ENCODE measurements around the gene ITIH3. TPM values are rescaled to one million over a fixed set of nuclear protein-coding genes. Genes with fewer than 3 reads are reported as not detected.

The ITIH3 gene
- total RNA-seq, 1 experiment from 2014 or later: not detected

GRCh38 chr3:52819936-52820335 is 25.3 kb downstream of the ITIH3 start:
- 0 out of 2 replicates have a peak, but pooled peaks cover 4% of the 10 kb centered on the region for H3K4me1 ChIP-seq (ENCODE audit: insufficient read depth, low read length)
- Mint-ChIP-seq H3K27me3 (ENCODE audit: low read depth) (no peaks in the 10 kb centered on the region), H3K9me3 (no peaks in the 10 kb centered on the region), H3K4me1 (peaks cover 12 to 14% of the 10 kb centered on the region in 2 experiments), H3K36me3 (ENCODE audit: insufficient read depth in 1 of 3, low read depth in 3 of 3) (no peaks in the 10 kb centered on the region; a peak in 1 of 7 replicates), H3K27ac (no peak overlapping the region; a peak in 1 of 7 replicates), H3K4me3 (no peak overlapping the region)
- no peak overlapping the region for H4K8ac ChIP-seq (replicated peaks; ENCODE audit: insufficient read length, low read depth, low read length)
- H2AFZ ChIP-seq (ENCODE audit: low read length): no peak overlapping the region
- no peaks in the 10 kb centered on the region for H3K23me2 ChIP-seq (ENCODE audit: insufficient read length, low read depth, low read length, poor library complexity, severe bottlenecking)
- H2BK5ac ChIP-seq (ENCODE audit: insufficient read length, low read length): no peak overlapping the region
- H3K18ac ChIP-seq (ENCODE audit: insufficient read length, low read depth, low read length): no peak overlapping the region
- no peak overlapping the region for H3K27ac ChIP-seq (ENCODE audit: insufficient read length, low read depth, low read length)
- H3T11ph ChIP-seq (ENCODE audit: low read length): no peak overlapping the region
- no peak for TF ChIP-seq CTCF (conservative IDR thresholded peaks at IDR 0.05)
- no peak overlapping the region for H3K9ac ChIP-seq (ENCODE audit: extremely low read depth, insufficient read length, low read length)
- H4K20me1 ChIP-seq (ENCODE audit: control insufficient read depth, insufficient read depth, insufficient read length): no peaks in the 10 kb centered on the region
- no peak overlapping the region for H2BK12ac ChIP-seq (ENCODE audit: insufficient read length, low read depth, low read length)
- no peaks in the 10 kb centered on the region for H3K79me2 ChIP-seq (ENCODE audit: insufficient read depth, low read length)
- H3K56ac ChIP-seq (ENCODE audit: insufficient read length, low read depth, low read length): no peak overlapping the region
- H2BK15ac ChIP-seq (ENCODE audit: low read depth, low read length): no peak overlapping the region
- no peak overlapping the region for H2BK20ac ChIP-seq (ENCODE audit: low read depth, low read length, poor library complexity, severe bottlenecking)
- H3K4me2 ChIP-seq (ENCODE audit: insufficient read depth, insufficient read length, low read length): no peak overlapping the region
- H3K27me3 ChIP-seq (ENCODE audit: insufficient read depth, low read length): no peaks in the 10 kb centered on the region
- no peak overlapping the region for H2BK120ac ChIP-seq (ENCODE audit: low read depth, low read length, poor library complexity, severe bottlenecking)
- no peak overlapping the region for H4K5ac ChIP-seq (ENCODE audit: insufficient read length, low read depth, low read length)
- no peaks in the 10 kb centered on the region for H3K9me3 ChIP-seq (ENCODE audit: control insufficient read depth, low read depth, low read length)
- WGBS (ENCODE audit: extremely low coverage, insufficient read length, low lambda C conversion rate): no CpG with 5 or more reads among the region's 2 CpGs
- no peak for DNase-seq
- no peak overlapping the region for H2AK5ac ChIP-seq (ENCODE audit: insufficient read length, low read length)
- no peaks in the 10 kb centered on the region for H3K79me1 ChIP-seq (ENCODE audit: insufficient read depth, low read depth, low read length, poor library complexity, severe bottlenecking)
- H3K23ac ChIP-seq (ENCODE audit: insufficient read length, low read depth, low read length): no peak overlapping the region
- no peak overlapping the region for H3K14ac ChIP-seq (ENCODE audit: insufficient read depth, low read length)
- no peak overlapping the region for H3K4ac ChIP-seq (ENCODE audit: low read depth, low read length)
- no peak overlapping the region for H4K91ac ChIP-seq (ENCODE audit: insufficient read length, low read depth, low read length)

All from H9 (cell line).